Cardiac septum (tissue), 1 donor: ENCODE results near the gene TMEM225B. TPM values are rescaled to one million over a fixed set of nuclear protein-coding genes. Genes with fewer than 3 reads are reported as not detected.
"Not testable (repeated sequence)": the region's sequence is repeated elsewhere in the genome, so short reads cannot be mapped to it uniquely, and the experiment has no call there.

ENCODE experiments used
- DNase-seq: peaks from one replicate; pipeline ENCODE4 v3.0.0-alpha.2; 2020; ENCODE audit warnings: low spot score
- intact Hi-C: fragments of 100-400 bp; cut with DNase I; formaldehyde crosslinking; loops from one replicate; pipeline ENCODE4 v1.14.0; 2022
- total RNA-seq: library from RNA; stranded (reverse); fragmentation: NEBNext Ultra II Directional; extraction: Animal tissue kit (Norgen Biotek cat#: 25700); gene quantifications from one replicate; pipeline ENCODE4 v1.2.1, GENCODE V29; 2021
- donor health status: DM: no; HTN: no; CAD: no.

TMEM225B gene
- total RNA-seq, 1 donor from 2014 or later: not detected

GRCh38 chr7:99644431-99644830 lies 46.4 kb downstream of the TMEM225B start:
- intact Hi-C loops: no loop called here
- DNase-seq: no peak

- intact Hi-C loops: no loop called here
Observed at GRCh38 chr7:99645590-99645989, 47.5 kb downstream of the TMEM225B start.

GRCh38 chr7:99648843-99649242 lies 50.8 kb downstream of the TMEM225B start:
- intact Hi-C loops: no loop called here
- no peak for DNase-seq

More at GRCh38 chr7:99645590-99645989, 47.5 kb downstream of the TMEM225B start:
- no peak for DNase-seq

GRCh38 chr7:99651290-99651689 lies 53.2 kb downstream of the TMEM225B start:
- intact Hi-C loops: no loop called here

GRCh38 chr7:99652671-99653070 lies 54.6 kb downstream of the TMEM225B start:
- intact Hi-C loops: no loop called here

More at GRCh38 chr7:99651290-99651689, 53.2 kb downstream of the TMEM225B start:
- DNase-seq: no peak

DNA sequence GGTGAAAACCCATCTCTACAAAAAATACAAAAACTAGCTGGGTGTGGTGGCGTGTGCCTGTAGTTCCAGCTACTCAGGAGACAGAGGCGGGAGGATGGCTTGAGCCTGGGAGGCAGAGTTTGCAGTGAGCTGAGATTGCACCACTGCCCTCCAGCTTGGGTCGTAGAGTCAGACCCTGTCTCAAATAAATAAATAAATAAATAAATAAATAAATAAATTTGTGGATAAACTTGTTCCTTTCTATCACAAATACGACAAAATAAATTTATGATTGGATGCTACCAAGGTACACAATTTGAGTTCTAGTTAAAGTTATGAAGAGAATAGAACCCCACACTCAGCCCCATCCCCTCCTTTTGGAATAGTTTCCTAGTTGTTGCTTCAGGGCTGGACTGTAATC lies 55.2 kb downstream of the TMEM225B start:
- intact Hi-C loops, DNase-seq: not testable (repeated sequence)

More at GRCh38 chr7:99652671-99653070, 54.6 kb downstream of the TMEM225B start:
- no peak for DNase-seq

- no peak for DNase-seq
- intact Hi-C loops: no loop called here
Observed at GRCh38 chr7:99653754-99654153, 55.7 kb downstream of the TMEM225B start.

GRCh38 chr7:99654626-99655025 lies 56.6 kb downstream of the TMEM225B start:
- intact Hi-C loops, DNase-seq: not testable (repeated sequence)

GRCh38 chr7:99657879-99658278 lies 59.8 kb downstream of the TMEM225B start:
- DNase-seq, intact Hi-C loops: not testable (repeated sequence)

Other genes with a start within 250 kb of the TMEM225B start
- gene ARPC1B, start 223.5 kb upstream of the TMEM225B start, total RNA-seq: 40.4 TPM
- 95.6 TPM for gene PDAP1, start 189.7 kb upstream of the TMEM225B start, total RNA-seq
- gene BUD31, start 189.3 kb upstream of the TMEM225B start, total RNA-seq: 46.5 TPM
- 3.4 TPM for gene PTCD1, start 159.5 kb upstream of the TMEM225B start, total RNA-seq
- 15.0 TPM for gene CPSF4, start 159.3 kb upstream of the TMEM225B start, total RNA-seq
- gene ATP5MF, start 132.1 kb upstream of the TMEM225B start, total RNA-seq: 516 TPM
- gene ZNF789, start 125.4 kb upstream of the TMEM225B start, total RNA-seq: 3.8 TPM
- 14.9 TPM for gene ZNF394, start 98.0 kb upstream of the TMEM225B start, total RNA-seq
- gene ZKSCAN5, start 93.6 kb upstream of the TMEM225B start, total RNA-seq: 7.0 TPM
- gene FAM200A, start 46.2 kb upstream of the TMEM225B start, total RNA-seq: 4.9 TPM
- gene ZNF655, start 39.6 kb upstream of the TMEM225B start, total RNA-seq: 42.1 TPM
- 10.4 TPM for gene ZSCAN25, start 18.7 kb downstream of the TMEM225B start, total RNA-seq
- gene CYP3A5, start 81.7 kb downstream of the TMEM225B start, total RNA-seq: 0.13 TPM
- gene CYP3A7, start 136.9 kb downstream of the TMEM225B start, total RNA-seq: not detected
- not detected for gene CYP3A4, start 185.9 kb downstream of the TMEM225B start, total RNA-seq
- not detected for gene CYP3A43, start 229.7 kb downstream of the TMEM225B start, total RNA-seq